NCI-H460 (cell line): ENCODE results near the gene FAAP20. TPM values are rescaled to one million over a fixed set of nuclear protein-coding genes. Genes with fewer than 3 reads are reported as not detected.

Experiments
- DNase-seq: peaks from one replicate; pipeline ENCODE4 v3.0.0-alpha.2; 2016; ENCODE audit warnings: low read depth; ENCODE audit errors: extremely low read depth
- total RNA-seq: library from RNA; depleted of rRNA; stranded (reverse); fragments of >200 nt; shearing (Covaris generic); gene quantifications from 2 replicates; pipeline ENCODE4 v1.2.3, GENCODE V29; 2014; rRNA removed

The FAAP20 gene
- total RNA-seq, 1 experiment from 2014 or later, result 29.1 TPM

DNA sequence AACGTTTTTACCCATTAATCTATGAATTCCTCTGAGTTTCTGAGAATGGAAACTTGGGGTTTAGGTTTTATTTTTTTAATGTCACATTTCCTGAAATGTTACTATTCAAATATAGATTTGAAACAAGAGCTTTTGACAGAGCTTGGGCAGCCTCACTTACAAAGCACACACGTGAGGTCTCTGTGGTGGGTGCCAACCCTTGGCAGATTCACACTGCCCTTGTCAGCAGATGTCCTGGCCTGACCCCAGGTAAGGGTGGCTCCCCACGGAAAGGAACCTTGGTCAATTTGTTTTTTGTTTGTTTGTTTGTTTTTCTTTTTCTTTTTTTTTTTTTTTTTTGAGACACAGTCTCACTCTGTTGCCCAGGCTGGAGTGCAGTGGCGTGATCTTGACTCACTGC is 53.5 kb downstream of the FAAP20 start:
- DNase-seq, result no peak

Other genes with a start within 250 kb of the FAAP20 start
- not detected in 2 replicates for gene CFAP74, start 191.0 kb downstream of the FAAP20 start, total RNA-seq
- not detected in 2 replicates for gene GABRD, start 175.4 kb downstream of the FAAP20 start, total RNA-seq
- gene PRKCZ, start 144.4 kb downstream of the FAAP20 start, total RNA-seq, result 4.2 and 5.4 TPM in 2 replicates
- gene SKI, start 33.5 kb upstream of the FAAP20 start, total RNA-seq, result 5.6 and 9.1 TPM in 2 replicates
- gene MORN1, start 196.8 kb upstream of the FAAP20 start, total RNA-seq, result 8.9 and 12.2 TPM in 2 replicates
- gene RER1, start 197.1 kb upstream of the FAAP20 start, total RNA-seq, result 80.9 and 108 TPM in 2 replicates
- gene PEX10, start 217.8 kb upstream of the FAAP20 start, total RNA-seq, result 19.7 and 20.3 TPM in 2 replicates